Effector memory CD4-positive, alpha-beta T cell (primary cell): ENCODE results near the gene NFAT5.
"Not testable (repeated sequence)": the region's sequence is repeated elsewhere in the genome, so short reads cannot be mapped to it uniquely, and the experiment has no call there.

Experiments
- DNase-seq, 3 donors: peaks; one replicate each; pipeline ENCODE4 v3.0.0-alpha.2; 2020
- H3K27ac ChIP-seq: 2 replicates; pipeline ENCODE4 v1.7.0; 2013; ENCODE audit warnings: mild to moderate bottlenecking, low read length, moderate library complexity; ENCODE audit not compliant: insufficient read depth, poor library complexity, severe bottlenecking
- H3K27me3 ChIP-seq: replicated peaks from 2 replicates; pipeline ENCODE4 v1.7.0; 2013; ENCODE audit warnings: mild to moderate bottlenecking, low read length; ENCODE audit not compliant: insufficient read depth, control insufficient read depth, poor library complexity, severe bottlenecking
- H3K36me3 ChIP-seq: 2 replicates; pipeline ENCODE4 v1.7.0; 2013; ENCODE audit warnings: mild to moderate bottlenecking, low read length, moderate library complexity; ENCODE audit not compliant: control insufficient read depth, insufficient read depth
- H3K4me1 ChIP-seq: 2 replicates; pipeline ENCODE4 v1.7.0; 2013; ENCODE audit warnings: low read length, mild to moderate bottlenecking; ENCODE audit not compliant: control insufficient read depth, insufficient read depth, poor library complexity, severe bottlenecking
- H3K4me3 ChIP-seq: 2 replicates; pipeline ENCODE4 v1.7.0; 2013; ENCODE audit warnings: low read length, low read depth, mild to moderate bottlenecking; ENCODE audit not compliant: insufficient read depth, poor library complexity, severe bottlenecking
- H3K9me3 ChIP-seq: 2 replicates; pipeline ENCODE4 v1.7.0; 2013; ENCODE audit warnings: mild to moderate bottlenecking, low read length, moderate library complexity; ENCODE audit not compliant: control insufficient read depth

NFAT5 gene

DNA sequence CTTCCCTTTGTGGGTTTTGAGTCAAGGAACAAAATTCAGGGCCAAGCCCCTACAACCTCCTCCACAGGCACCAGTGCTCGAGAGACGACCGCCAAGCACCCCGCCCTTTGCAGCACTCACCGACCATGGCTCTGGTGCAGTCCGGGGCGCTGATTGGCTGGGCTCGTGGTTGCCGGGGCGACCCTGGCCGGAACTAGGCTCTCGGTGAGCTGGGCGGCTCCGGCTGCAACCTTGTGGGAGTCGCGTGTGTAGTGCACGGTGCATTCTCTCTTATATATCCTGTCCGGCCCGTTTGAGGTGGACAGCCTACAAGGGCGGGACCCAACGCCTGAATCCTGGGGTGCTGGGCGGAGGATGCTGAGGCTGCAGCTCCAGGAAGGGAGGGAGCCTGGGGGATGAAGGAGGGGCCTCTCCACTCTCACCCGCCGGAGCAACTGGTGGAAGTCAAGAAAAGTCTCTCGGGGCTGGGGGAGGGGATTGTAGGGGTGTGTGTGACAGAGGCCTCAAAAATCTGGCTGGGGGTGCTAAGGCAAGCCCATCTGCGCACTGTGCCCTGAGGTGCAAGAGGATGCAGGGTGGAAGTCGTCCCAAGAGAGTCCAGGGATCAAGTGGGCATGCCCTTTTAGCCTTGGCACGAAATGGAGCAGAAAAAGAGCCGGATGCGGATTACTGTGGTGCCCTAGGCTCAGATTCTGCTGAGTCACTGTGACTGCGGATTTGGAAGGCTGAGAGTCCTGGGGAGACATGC lies 160.7 kb downstream of the NFAT5 start, which contains the start of gene NQO1:
NQO1 (minus strand) TSS at position 248 of the 748 bp plus-strand sequence; CDS start at position 127, 121 bp downstream.
- peak within 1 kb of the TSS; percentile 35 for H3K27ac ChIP-seq
- no peaks in the 10 kb centered on the region for H3K36me3 ChIP-seq
- no peaks in the 10 kb centered on the region for H3K9me3 ChIP-seq
- DNase-seq = peak; percentile 67 to 73 (median 69)
- H3K4me1 ChIP-seq = peaks cover 16% of the 10 kb centered on the region
- no peaks in the 10 kb centered on the region for H3K27me3 ChIP-seq
- H3K4me3 ChIP-seq = peak within 1 kb of the TSS; percentile 55

DNA sequence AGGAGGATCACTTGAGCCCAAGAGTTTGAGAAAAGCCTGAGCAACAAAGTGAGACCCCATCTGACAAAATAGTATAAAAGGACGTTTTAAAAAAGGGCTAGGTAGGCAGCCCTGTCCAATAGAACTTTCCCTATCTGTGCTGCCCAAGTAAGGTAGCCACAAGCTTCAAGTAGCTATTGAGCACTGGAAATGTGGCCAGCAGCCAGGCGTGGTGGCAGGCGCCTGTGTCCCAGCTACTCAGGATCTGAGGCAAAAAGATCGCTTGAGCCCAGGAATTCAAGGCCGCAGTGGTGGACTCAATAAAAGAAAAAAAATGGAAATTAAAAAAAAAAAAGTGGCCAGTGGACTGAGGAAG lies 162.1 kb downstream of the NFAT5 start:
- Histone ChIP-seq H3K4me1 (peaks cover 16% of the 10 kb centered on the region), H3K36me3 (no peaks in the 10 kb centered on the region), H3K27me3 (no peaks in the 10 kb centered on the region), H3K27ac (no peak overlapping the region), H3K4me3 (no peak overlapping the region), H3K9me3 (no peaks in the 10 kb centered on the region)
- no peak for DNase-seq

- not testable (repeated sequence) for H3K9me3 ChIP-seq, H3K36me3 ChIP-seq, H3K27ac ChIP-seq, H3K27me3 ChIP-seq, H3K4me3 ChIP-seq, DNase-seq
- peaks cover 16% of the 10 kb centered on the region for H3K4me1 ChIP-seq
Measured at GRCh38 chr16:69729030-69729429, 163.3 kb downstream of the NFAT5 start.

DNA sequence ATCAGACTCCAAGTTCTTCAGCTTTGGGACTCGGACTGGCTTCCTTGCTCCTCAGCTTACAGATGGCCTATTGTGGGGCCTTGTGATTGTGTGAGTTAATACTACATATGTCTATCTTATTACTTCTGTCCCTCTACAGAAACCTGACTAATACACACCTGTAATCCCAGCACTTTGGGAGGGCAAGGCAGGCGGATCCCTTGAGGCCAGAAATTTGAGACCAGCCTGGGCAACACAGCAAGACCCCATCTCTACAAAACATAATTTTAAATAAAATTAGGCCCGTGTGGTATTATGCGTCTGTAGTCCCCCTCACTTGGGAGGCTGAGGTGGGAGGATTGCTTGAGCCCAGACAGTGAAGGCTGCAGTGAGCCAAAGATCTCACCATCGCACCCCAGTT lies 165.5 kb downstream of the NFAT5 start:
- not testable (repeated sequence) for DNase-seq, H3K4me3 ChIP-seq, H3K27ac ChIP-seq, H3K36me3 ChIP-seq, H3K27me3 ChIP-seq, H3K9me3 ChIP-seq
- H3K4me1 ChIP-seq = peaks cover 12% of the 10 kb centered on the region

DNA sequence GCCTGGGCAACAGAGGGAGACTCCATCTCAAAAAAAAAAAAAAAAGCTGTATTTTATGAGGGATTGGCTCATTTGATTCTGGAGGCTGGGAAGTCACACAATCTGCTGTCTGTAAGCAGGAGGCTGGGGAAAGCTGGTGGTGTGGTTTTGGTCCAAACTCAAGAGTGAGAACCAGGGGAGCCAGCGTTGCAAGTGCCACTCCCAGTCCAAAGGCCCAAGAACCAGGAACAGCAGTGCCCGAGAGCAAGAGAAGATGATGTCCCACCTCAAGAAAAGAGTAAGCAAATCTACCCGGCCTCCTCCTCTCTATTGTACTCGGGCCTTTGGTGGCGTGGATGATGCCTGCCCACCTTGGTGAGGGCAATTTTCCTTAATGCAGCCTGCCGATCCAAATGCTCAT lies 166.3 kb downstream of the NFAT5 start:
- Histone ChIP-seq H3K4me1 (peaks cover 4% of the 10 kb centered on the region), H3K9me3 (no peaks in the 10 kb centered on the region), H3K27ac (no peak overlapping the region), H3K27me3 (no peaks in the 10 kb centered on the region), H3K4me3 (no peak overlapping the region), H3K36me3 (no peaks in the 10 kb centered on the region)
- no peak for DNase-seq

DNA sequence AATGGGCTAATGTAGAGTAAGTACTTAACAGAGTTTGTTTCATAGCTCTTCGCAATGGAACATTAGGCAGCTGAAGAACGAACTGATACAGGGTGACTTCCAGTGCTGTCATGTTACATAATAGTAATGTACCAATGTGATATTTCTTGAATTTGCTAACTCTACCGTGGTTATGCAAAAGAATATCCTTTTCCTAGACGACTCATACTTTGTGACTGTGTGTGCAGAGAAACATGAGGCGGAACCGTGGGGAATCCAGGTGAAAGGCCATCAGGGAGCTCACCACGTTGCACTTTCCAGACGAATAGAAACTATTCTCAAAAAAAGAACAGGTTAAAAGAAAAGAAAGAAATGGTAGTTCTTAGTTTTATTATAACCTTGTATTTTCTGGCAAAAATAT lies 175.8 kb downstream of the NFAT5 start:
- H3K27me3 ChIP-seq = no peaks in the 10 kb centered on the region
- no peak overlapping the region for H3K27ac ChIP-seq
- H3K9me3 ChIP-seq = no peaks in the 10 kb centered on the region
- H3K4me3 ChIP-seq = no peak overlapping the region
- peaks cover 60% of the 10 kb centered on the region for H3K36me3 ChIP-seq
- no peak for DNase-seq
- H3K4me1 ChIP-seq = no peaks in the 10 kb centered on the region

DNA sequence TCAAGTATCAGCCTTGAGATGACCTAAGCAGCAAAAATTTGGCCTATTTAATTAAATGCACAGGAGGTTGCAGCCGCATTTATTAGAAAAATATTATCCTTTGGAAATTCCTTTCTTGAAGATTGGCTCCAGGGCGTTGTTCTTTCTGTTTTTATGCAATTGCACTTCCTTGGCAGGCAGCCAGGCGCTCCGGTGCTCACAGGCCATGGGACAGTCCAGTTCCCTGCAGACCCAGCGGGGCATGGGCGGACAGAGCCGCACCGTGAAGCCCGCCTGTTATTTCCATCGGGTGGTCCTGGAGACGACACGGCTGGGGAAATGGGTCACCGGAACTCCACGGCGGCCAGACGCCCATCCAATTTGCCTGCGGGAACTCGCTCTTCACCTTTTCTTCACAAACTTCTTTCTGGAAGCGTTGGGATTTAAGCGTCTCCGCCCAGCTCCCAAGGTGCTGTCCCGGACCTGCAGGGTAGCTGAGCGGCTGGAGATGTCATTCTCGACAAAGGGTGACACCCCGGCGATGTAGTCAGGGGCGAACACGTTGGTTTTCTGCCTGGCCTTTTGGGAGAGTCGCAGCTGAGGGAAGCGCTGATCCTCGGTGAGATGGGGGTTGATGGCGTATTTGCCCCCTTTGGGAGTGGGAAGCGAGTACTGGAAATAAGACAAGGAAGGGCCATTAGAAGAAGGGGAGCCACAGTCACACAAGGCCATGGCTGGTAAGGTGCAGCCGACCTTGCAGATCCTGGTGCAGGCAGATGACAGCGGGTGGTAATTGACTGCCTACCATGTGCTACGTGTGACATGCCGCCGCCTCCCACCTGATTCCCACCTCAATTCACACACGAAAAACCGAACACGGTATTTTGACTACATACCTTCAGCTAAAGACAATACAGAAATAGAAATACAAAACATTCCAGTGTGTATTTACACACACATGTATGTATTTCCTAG lies 176.5 kb downstream of the NFAT5 start:
- peaks cover 67% of the 10 kb centered on the region for H3K36me3 ChIP-seq
- no peak for DNase-seq
- no peaks in the 10 kb centered on the region for H3K27me3 ChIP-seq
- H3K4me3 ChIP-seq = no peak overlapping the region
- no peak overlapping the region for H3K27ac ChIP-seq
- H3K9me3 ChIP-seq = no peaks in the 10 kb centered on the region
- no peaks in the 10 kb centered on the region for H3K4me1 ChIP-seq

GRCh38 chr16:69744363-69745231 lies 178.8 kb downstream of the NFAT5 start:
- peaks cover 88% of the 10 kb centered on the region for H3K36me3 ChIP-seq
- no peak overlapping the region for H3K27ac ChIP-seq
- H3K27me3 ChIP-seq = no peaks in the 10 kb centered on the region
- DNase-seq = no peak
- no peaks in the 10 kb centered on the region for H3K9me3 ChIP-seq
- H3K4me3 ChIP-seq = no peak overlapping the region
- H3K4me1 ChIP-seq = no peaks in the 10 kb centered on the region

DNA sequence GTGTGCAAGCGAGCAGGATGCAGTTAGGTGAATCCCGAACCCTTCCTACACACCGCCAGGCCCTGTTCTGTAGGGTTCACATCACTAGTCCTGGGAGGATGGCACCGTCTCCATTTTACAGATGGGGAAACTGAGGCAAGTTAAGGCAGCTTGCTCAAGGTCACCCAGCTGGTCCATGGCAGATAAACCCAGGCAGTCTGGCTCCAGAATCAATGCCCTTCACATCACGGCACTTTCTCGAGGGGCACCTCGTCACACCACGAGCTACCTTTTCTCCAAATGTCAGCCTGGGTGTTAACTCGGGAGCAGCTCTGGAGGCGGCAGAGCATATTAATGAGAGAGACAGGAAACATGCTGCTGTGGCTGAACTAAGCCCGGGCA lies 179.5 kb downstream of the NFAT5 start:
- DNase-seq = no peak
- Histone ChIP-seq H3K36me3 (peaks cover 86% of the 10 kb centered on the region), H3K9me3 (no peaks in the 10 kb centered on the region), H3K4me1 (no peaks in the 10 kb centered on the region), H3K4me3 (no peak overlapping the region), H3K27ac (no peak overlapping the region), H3K27me3 (no peaks in the 10 kb centered on the region)
